CMK (cell line): ENCODE measurements around the gene LTF.

Source experiments
- DNase-seq: peaks from one replicate; pipeline ENCODE4 v3.0.0-alpha.2; 2010; ENCODE audit warnings: low read depth

Gene LTF

GRCh38 chr3:46468753-46469600 lies 4.3 kb upstream of the LTF start:
- no peak for DNase-seq

GRCh38 chr3:46467562-46467961 lies 2.9 kb upstream of the LTF start:
- DNase-seq, result no peak

GRCh38 chr3:46466871-46467403 lies 2.2 kb upstream of the LTF start:
- no peak for DNase-seq

- DNase-seq, result no peak
These were observed 1.6 kb upstream of the LTF start for GRCh38 chr3:46466273-46466672.

GRCh38 chr3:46465196-46465520 lies 453 bp upstream of the LTF start:
- no peak for DNase-seq

GRCh38 chr3:46463868-46464241 lies 850 bp downstream of the LTF start:
- no peak for DNase-seq

- DNase-seq, result no peak
These were observed 1.4 kb downstream of the LTF start for GRCh38 chr3:46463120-46463867.

- no peak for DNase-seq
These were observed 2.2 kb downstream of the LTF start for GRCh38 chr3:46462511-46462910.

- DNase-seq, result no peak
These were observed 2.6 kb downstream of the LTF start for GRCh38 chr3:46462111-46462510.

- DNase-seq, result no peak
These were observed 4.7 kb downstream of the LTF start for GRCh38 chr3:46460051-46460450.

GRCh38 chr3:46456118-46456517 lies 8.6 kb downstream of the LTF start:
- no peak for DNase-seq

GRCh38 chr3:46455231-46456115 lies 9.2 kb downstream of the LTF start:
- DNase-seq, result no peak

- DNase-seq, result no peak
These were observed 10.1 kb downstream of the LTF start for GRCh38 chr3:46454606-46455005.

GRCh38 chr3:46454209-46454595 lies 10.5 kb downstream of the LTF start:
- DNase-seq, result no peak

- no peak for DNase-seq
These were observed 11.0 kb downstream of the LTF start for GRCh38 chr3:46453526-46454208.

- DNase-seq, result no peak
These were observed 14.8 kb downstream of the LTF start for GRCh38 chr3:46449755-46450552.

GRCh38 chr3:46448721-46449120 lies 16.0 kb downstream of the LTF start:
- no peak for DNase-seq

GRCh38 chr3:46447228-46447985 lies 17.3 kb downstream of the LTF start:
- no peak for DNase-seq

- DNase-seq, result no peak
These were observed 21.9 kb downstream of the LTF start for GRCh38 chr3:46442576-46443530.
